Measurements from ENCODE around the gene NPM1.

NPM1 gene

DNA sequence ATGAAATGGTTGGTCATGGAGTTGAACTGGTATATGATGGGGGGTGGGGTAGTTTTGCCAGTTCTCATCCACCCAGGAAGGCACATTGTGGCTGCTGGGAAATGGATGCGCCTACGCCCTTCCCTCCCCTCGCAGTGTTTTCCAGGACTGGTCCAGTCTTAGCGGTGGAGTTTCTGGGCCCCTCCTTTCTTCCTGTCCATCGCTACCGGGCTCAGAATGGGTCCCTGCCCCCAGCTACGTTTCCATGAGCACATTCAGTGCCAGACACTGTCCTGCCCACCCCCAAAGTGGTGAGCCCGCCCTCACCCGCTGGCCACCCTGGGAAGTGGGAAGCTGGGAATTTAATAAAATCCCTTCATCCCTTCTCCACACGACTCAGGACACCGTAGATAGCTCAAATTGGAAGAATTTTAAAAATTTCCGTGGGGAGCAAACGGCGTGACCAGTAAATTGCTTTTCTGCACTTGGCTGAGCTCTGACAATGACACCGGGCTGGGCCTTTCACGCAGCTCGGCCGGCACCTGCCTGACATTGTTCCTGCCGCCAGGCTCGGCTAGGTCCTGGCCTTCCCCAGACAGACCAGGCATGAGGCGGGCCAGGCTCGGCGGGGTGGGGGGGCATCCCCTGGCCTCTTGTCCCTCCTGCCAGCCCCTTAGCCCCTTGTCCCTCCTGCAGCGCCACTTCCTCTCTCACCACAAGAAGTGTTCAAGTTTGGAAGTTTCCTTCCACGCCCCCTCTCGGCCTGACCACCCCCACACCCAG, 35.4 kb downstream of the NPM1 start:
- H3K4me3 ChIP-seq (ENCODE audit: low read length), result no peak overlapping the region
- DNase-seq (ENCODE audit: low read depth, low spot score), result no peak

DNA sequence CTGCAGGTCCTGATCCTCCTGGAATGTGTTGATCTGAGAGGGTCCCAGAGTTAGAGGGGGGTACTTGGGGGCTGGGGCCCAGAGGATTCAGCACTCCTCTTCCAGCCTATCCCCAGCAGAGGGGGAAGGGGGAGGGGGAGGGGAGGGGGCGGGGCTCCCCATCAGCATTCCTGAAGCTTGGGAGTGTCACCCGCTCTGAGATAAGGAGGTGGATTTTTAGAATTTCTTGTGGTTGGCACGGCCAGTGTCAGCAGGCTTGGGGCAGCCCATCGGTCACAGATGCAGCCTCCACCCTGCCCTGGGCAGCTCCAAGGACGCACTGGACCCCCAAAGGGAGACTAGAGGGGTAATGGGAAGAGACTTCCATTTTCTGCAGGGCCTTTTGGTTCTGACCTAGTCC, 37.1 kb downstream of the NPM1 start:
- no peak overlapping the region for H3K4me3 ChIP-seq (ENCODE audit: low read length)
- DNase-seq (ENCODE audit: low read depth, low spot score), result no peak

DNA sequence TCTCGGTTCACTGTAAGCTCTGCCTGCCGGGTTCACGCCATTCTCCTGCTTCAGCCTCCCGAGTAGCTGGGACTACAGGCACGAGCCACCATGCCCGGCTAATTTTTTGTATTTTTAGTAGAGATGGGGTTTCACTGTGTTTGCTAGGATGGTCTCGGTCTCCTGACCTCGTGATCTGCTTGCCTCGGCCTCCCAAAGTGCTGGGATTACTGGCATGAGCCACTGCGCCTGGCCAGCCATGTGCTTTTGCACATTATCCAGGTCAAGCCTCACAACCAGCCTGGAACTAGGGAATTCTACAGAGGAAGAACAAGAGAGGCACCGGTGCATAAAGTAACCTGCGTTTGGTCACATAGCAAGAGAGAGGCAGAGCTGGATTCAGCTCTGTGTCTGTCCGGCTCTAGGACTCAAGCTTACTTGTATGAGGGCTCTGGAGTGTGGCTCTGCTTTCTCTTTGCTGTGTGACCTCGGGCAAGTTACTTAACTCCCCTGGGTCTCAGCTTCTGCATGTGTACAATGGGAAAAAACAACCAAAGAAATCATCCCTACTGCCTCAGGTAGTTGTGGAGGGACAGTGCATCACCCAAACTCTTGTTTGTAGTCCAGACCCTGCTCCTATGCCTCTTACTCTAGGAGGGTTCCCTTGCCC, 38.1 kb downstream of the NPM1 start:
- no peak for DNase-seq (ENCODE audit: low read depth, low spot score)
- no peak overlapping the region for H3K4me3 ChIP-seq (ENCODE audit: low read length)

DNA sequence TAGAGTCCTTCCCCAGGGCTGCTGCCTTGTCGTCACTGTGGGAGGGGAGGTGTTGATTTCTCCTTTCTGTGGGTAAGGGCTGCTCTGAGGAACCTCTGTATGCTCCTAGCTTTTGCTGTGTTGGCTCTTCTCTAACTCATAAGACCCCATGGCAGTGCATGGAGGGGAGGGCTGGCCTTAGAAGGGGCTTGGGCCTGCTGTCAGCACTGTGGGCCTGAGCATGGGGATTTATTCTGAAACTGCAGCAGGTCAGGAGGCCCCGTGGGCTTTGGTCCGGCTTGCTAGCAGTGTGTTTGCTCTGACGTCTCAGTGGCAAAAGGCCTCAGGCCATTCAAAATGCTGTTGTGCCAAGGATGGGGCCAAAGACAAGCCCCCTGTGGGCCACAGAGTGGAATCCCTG, 38.6 kb downstream of the NPM1 start:
- H3K4me3 ChIP-seq (ENCODE audit: low read length), result no peak overlapping the region
- DNase-seq (ENCODE audit: low read depth, low spot score), result no peak

DNA sequence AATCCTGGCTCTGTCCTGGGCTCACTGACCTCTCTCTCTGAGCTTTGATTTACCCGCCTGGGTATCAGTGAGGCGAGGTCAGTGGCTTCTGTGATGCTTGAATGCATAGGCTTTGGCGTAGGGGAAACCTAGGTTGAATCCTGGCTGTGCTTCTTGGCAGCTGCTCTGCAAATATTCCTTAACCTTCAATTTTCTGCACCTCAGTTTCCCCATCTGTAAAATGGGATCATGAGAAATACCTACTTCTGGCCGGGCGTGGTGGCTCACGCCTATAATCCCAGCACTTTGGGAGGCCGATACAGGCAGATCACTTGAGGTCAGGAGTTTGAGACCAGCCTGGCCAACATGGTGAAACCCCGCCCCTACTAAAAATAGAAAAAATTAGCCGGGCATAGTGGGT, 39.0 kb downstream of the NPM1 start:
- no peak overlapping the region for H3K4me3 ChIP-seq (ENCODE audit: low read length)
- no peak for DNase-seq (ENCODE audit: low read depth, low spot score)

DNA sequence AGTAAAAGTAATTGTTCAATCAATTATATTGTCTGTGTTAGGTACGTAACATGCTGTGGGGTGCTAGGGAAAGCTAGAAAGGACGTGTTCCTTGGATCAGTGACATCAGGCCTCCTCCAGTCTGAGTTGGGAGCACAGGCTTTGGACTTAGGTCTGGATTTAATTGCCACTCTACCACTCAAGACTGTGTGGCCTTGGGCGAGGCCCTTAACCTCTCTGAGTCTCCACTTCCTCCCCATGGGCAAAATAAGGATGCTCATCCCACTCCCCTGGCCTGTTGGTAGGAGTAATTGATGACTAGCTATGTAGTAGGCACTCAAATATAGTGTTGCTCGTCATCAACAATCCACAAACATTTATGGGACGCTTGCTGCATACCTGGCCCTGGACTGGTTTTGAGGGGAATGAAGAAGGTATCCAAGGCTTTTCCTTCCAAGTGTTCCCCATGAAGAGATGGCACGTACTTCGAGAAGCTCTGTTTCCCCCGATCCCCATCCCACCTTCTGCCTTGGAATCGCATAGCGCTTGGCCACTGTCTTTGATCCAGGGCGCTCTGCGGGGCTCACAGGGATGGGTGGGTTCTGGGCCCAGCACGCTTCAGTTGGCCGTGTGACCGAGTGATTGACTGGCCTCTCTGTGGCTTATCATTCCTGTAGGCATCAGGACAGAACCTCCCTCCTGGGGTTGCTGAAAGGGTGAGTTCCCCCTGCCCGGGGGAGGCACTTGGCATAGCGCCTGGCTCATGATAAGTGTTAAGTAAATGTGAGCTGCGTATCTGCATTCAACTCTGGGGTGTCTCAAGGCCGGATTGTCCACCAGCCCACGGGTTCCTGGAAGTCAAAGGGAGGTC, 39.9 kb downstream of the NPM1 start:
- DNase-seq (ENCODE audit: low read depth, low spot score), result no peak
- no peak overlapping the region for H3K4me3 ChIP-seq (ENCODE audit: low read length)

DNA sequence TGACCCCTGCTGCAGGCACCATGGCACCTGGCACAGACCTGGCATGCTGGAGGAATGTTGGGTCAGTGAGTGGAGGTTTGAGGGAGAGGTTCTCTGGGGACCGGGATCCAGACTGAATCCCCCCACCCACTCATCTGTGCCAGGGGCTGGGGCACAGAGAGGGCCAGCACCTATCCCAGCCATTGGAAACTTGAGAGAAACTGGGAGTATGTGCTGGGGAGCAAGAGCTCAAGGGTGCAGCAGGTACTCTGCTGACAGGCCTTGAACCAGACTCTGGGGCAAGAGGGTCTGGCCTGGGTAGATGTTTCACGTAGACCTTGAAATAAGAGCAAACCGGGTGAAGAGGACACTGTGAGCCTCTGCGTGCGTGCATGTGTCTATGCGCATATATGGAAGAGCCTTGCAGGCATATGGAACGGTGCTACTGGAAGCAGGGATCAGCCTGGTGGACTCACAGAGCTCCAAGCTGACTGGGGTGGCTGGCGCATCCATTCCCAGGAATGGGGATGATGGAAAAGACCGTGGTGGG, 40.6 kb downstream of the NPM1 start:
- H3K4me3 ChIP-seq (ENCODE audit: low read length), result no peak overlapping the region
- no peak for DNase-seq (ENCODE audit: low read depth, low spot score)

DNA sequence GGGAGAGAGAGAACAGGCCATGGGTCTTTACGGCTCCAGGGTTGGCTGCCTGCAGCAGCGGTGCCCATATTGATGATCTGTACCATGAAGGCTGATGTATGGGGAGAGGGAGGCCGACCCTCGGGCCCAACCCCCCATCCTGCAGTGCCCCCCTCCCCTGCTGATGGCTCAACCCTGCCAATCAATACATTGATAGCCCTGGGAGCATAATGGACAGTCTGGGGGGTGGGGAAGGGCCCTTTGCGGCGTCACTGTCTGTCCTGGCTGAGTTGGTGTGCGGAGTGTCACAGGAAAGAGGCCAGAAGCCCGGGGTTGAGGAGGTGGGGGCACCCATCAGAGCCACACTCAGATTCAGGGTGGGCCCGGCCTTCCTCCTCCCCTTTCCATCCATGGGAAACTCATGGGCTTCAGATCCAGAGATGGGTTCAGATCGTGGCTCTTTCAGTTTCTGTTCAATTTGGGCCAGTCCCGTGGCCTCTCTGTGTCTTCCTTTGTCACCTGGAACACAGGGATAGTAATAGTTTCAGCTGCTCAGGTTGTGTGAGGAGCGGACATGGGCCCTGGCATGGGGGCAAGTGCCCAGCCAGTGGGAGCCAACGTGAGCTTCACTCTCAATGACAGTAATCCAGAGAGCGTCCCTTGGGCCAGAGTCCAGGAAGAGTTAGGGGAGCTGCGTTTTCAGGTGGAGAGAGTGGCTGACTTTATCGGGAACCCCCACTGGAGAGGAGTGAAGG, 41.3 kb downstream of the NPM1 start:
- DNase-seq (ENCODE audit: low read depth, low spot score), result no peak
- H3K4me3 ChIP-seq (ENCODE audit: low read length), result no peak overlapping the region

DNA sequence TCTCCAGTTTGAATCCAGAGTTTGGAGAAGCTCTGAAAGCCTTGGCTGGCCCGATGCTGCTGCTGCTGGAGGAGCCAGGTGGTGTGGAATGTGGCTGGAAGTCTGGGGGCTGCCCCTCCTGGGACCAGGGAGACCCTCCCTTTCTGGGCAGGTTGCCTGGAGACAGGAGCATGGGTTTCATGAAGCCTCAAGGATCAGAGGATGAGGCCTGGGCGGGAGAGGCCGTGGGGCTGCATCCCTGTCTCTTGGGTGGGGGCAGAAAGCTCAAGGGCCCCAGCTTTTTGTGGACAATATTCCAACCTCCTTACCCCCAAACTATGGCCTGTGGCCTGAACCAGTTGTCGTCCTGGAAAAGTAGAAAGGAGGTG, 41.9 kb downstream of the NPM1 start:
- DNase-seq (ENCODE audit: low read depth, low spot score), result no peak
- no peak overlapping the region for H3K4me3 ChIP-seq (ENCODE audit: low read length)

DNA sequence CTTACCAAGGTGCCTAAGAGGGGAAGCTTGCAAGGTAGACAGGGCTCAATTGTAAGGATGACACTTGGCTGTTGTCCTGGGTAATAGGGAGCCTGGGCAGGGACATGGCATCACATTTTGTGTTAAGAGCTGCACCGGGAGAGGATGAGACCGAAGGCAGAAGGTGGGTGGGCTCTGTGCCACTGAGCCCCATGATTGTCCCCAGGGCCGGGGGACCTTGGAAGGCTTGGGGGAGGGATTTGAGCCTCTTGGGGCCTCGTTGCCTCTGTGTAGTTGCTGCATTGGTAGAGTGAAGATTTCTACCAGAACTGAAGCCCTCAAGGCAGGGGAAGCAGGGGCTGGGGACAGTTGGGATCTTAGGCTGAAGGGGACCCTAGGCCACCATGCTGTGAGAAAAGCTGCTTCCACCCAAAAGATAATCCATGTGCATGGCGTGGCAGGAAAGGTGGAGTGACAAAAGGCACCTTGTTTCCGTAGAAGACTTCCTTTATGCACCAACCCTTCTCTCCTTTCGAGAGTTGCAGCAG, 43.7 kb downstream of the NPM1 start:
- no peak for DNase-seq (ENCODE audit: low read depth, low spot score)
- H3K4me3 ChIP-seq (ENCODE audit: low read length), result no peak overlapping the region

DNA sequence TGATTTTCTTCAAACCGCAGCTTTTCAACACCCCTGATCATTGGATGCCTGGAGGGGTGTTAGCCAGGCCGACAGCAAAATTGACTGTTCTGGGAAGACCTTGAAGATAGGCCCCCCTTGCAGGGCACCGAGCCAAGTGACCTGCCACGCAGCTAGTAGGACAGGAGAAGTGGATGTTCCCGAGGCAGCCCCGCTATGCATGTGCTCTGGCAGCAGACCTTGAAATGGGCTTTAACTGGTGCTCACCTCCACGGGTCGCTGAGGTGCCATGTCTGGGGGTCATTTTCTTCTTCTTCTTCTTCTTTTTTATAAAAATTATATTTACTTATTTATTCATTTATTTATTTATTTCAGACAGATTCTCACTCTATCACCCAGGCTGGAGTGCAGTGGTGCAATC, 44.4 kb downstream of the NPM1 start:
- no peak overlapping the region for H3K4me3 ChIP-seq (ENCODE audit: low read length)
- no peak for DNase-seq (ENCODE audit: low read depth, low spot score)

DNA sequence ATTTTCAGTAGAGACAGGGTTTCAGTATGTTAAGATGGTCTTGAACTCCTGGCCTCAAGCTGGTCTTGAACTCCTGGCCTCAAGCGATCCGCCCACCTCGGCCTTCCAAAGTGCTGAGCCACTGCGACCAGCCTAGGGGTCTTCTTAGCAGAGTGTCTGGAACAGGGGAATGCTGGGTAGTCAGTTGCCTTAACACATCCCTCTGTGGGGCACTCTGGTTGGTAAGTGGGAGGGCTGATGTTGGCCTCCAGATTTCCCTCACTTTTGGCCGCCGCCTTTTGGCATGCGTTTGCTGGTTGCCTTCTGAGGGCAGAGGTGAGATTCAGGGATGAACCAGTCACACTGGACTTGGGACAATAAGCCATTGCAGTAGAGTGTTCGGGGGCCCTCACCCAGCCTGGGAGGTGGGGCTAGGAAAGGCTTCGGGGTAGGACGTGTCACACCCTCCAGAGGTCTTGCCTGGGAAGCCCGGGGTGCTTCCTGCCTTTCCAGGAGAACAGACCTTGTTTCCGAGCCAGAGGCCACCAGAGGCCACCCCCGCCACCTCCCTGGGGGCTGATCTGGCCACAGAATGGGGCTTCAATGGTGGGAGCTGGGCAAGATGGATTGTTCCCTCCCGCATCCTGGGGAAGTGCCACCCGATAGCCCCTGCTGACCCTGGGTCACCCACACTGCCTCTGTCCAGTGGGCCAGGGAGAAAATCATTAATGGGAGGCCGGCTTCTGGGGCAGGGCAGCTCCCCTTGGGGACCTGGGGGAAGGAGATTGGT, 45.1 kb downstream of the NPM1 start:
- H3K4me3 ChIP-seq (ENCODE audit: low read length), result no peak overlapping the region
- no peak for DNase-seq (ENCODE audit: low read depth, low spot score)

DNA sequence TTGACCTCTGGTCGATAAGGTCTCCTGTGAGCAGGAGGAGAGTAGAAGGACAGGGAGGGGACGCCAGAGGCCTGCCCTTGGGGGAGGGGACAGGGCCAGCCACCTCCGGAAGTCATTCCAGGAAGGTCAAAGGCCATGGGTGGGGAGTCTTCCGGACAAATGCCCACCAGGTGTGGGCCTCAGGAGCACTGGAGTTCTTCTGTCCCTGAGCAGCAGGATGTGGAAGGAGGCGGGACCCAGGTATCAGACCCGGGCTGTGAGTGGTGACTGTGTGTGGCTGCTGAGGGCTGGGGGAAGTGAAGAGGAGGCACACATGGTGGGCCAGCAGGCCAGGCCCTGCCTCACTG, 45.7 kb downstream of the NPM1 start:
- DNase-seq (ENCODE audit: low read depth, low spot score), result no peak

DNA sequence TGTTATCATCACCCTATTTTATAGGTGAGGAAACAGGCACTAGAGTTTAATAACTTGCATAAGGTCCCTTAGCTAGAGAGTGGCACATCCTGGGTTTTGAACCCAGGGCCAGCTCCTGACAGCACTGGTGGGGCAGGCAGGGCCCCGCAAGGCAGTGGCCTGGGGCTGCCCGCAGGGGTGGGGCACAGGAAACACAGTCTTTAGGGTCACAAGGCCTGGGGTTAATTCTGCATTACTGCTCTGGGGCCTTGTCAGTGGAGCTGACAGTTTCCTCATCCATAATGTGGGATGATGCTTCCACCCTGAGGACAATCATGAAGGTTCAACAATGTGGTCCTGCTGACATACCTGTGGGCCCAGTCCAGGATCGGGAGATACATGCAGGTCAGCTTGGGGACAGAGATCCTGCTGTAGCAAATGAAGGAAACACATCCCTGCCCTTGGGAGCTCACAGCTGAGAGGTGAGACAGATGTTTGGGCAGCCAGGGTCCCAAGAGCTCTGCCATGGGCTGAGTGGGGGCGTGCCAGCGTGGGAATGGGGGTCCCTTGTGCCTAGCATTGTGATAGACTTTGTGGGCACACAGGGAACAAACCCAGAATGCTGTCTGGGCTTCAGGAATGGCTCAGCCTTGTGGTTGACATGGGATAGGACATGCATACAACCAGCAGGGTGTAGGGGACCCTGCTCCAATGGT, 46.5 kb downstream of the NPM1 start:
- DNase-seq (ENCODE audit: low read depth, low spot score), result no peak
- H3K4me3 ChIP-seq (ENCODE audit: low read length), result no peak overlapping the region

More for the DNA sequence above, 45.7 kb downstream of the NPM1 start:
- H3K4me3 ChIP-seq (ENCODE audit: low read length), result no peak overlapping the region

DNA sequence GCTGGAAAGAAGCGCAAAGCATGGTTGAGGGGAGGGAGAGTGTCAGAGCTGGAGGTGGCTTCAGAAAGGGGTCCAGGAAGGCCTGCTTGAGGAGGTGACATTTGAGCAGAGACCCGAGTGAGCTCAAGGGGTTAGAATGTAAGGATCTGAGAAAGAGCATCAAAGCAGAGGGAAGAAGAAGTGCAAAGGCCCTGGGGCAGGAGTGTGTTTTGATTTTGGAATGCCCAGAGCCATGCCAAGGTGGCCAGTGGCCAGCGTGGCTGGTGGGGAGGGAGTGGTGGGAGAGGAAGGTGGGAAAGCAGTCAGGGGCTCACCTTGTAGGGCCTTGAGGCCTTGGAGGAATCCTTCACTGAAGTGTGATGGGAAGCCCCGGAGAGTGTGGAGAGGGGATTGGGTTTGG, 47.2 kb downstream of the NPM1 start:
- no peak overlapping the region for H3K4me3 ChIP-seq (ENCODE audit: low read length)
- no peak for DNase-seq (ENCODE audit: low read depth, low spot score)

DNA sequence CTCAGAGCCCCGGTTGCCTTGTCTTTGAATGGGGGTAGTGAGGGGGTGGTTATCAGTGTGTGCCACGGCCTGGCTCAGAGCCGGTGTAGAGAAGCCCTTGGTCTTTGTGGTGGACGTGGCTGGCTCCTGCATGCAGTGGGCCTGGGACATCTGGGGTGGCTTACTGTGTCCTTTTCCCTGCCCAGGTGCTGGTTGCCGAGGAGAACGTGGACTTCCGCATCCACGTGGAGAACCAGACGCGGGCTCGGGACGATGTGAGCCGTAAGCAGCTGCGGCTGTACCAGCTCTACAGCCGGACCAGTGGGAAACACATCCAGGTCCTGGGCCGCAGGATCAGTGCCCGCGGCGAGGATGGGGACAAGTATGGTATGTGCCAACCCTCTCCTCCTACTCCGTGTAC, 48.3 kb downstream of the NPM1 start:
- DNase-seq (ENCODE audit: low read depth, low spot score), result no peak
- no peak overlapping the region for H3K4me3 ChIP-seq (ENCODE audit: low read length)

DNA sequence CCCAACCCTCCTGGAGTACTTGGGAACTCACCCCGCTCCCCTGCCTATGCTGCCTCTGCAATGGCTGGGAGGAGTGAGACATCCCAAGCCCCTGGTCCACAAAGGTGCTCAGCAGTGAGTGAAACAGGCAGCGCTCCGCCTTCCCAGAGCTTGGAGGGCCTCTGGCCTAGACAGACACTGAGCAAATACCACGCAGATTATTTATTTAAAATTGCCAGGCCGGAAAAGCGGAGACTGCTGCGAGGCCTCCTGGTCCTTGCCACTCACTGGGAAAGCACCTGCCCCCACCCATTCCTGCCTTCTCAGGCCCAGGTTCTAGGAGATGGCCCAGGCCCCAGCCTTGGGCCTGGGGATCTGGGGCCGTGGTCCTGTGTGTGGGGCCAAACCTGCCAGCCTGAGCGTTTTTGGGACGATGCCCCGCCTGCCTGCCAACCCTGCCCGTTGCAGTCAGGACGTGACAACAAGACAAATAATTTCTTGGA, 49.2 kb downstream of the NPM1 start:
- H3K4me3 ChIP-seq (ENCODE audit: low read length), result no peak overlapping the region
- DNase-seq (ENCODE audit: low read depth, low spot score), result no peak

DNA sequence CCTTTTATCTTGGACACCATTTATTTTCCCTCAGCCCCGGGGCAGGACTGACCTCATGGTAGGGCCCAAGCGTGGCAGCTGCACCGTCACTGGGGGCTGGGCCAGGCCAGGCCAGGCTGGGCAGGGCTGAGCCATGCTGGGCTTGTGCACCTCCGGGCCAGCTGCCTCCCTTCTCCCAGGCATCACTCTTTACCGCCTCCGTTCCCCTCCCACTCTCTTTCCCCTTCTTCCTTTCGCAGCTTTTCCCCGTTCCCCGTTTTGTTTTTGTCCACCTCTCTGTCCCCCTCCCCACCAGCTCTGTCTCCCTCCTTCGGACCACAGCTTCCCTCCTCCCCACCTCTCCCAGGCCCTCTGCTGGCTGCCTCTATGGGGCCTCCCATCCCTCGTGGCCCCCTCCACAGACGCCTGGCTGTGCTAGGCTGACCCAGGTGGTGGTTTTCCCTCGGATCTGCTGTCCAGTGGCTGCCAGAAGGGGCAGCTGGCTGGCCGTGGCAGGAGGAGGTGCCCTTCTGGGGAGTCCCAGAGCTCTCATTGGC, 49.7 kb downstream of the NPM1 start:
- H3K4me3 ChIP-seq (ENCODE audit: low read length), result no peak overlapping the region
- DNase-seq (ENCODE audit: low read depth, low spot score), result no peak
